ENCODE data around the gene TNFRSF19.

The TNFRSF19 gene

DNA sequence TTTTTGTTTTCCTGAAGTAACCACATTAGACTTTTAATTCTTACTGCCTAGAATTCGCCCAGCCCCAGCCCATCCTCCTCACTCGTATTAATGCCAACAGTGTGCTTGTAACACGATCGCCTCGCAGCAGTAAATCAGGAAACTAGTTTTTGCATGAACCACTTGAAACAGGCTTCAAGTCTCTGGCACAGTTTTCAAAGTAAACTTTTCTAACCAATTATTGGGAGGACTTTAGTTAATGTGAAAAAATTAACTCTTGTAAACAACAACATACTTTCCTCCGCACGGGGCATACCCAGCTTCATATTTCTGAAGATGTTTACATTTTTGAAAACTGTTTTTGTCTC is 39.2 kb downstream of the TNFRSF19 start:
- TF ChIP-seq, protein P1, sequence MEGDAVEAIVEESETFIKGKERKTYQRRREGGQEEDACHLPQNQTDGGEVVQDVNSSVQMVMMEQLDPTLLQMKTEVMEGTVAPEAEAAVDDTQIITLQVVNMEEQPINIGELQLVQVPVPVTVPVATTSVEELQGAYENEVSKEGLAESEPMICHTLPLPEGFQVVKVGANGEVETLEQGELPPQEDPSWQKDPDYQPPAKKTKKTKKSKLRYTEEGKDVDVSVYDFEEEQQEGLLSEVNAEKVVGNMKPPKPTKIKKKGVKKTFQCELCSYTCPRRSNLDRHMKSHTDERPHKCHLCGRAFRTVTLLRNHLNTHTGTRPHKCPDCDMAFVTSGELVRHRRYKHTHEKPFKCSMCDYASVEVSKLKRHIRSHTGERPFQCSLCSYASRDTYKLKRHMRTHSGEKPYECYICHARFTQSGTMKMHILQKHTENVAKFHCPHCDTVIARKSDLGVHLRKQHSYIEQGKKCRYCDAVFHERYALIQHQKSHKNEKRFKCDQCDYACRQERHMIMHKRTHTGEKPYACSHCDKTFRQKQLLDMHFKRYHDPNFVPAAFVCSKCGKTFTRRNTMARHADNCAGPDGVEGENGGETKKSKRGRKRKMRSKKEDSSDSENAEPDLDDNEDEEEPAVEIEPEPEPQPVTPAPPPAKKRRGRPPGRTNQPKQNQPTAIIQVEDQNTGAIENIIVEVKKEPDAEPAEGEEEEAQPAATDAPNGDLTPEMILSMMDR (conservative IDR thresholded peaks at IDR 0.05; ENCODE audit: low read depth): no peak
- DNase-seq (ENCODE audit: low spot score): no peak
- ChIA-PET CTCF (no interaction called here), POLR2A (ENCODE audit: low non-redundant PET) (no interaction called here)
- H3K27ac ChIP-seq: no peak overlapping the region

DNA sequence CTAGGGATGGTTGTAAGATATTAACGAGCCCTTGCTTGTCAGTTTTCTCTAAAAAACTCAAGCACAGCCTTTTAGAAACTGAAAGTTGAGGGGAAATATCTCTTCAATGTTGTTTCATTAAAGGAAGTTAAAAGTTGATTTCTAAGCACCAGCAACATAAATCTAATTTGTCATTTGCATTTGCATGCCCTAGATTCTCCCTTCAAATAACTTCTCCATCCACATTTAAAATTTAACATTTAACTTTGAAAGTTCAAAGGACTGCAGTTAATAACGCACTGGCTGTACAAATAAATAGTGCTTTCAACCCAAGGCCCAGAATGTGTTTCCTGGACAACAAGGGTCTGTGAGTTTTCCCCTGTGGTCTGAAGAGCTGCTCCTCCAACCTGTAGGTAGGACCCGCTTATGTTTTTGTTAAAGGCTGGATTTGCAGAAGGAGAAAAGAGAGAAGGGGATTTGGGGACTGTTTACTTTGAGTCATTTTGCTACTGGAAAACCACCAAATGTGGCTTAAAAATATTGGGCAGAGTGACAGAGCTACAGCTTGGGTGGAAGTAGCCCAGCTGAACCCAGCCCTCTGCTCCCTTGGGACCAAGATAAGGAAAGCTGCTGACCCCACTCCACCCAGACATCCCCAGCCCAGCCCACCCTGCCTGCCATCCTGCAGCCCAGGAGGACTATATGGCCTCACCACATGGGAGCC is 39.8 kb downstream of the TNFRSF19 start:
- ChIA-PET CTCF (no interaction called here), POLR2A (ENCODE audit: low non-redundant PET) (no interaction called here)
- DNase-seq (ENCODE audit: low spot score): no peak
- H3K27ac ChIP-seq: no peak overlapping the region
- TF ChIP-seq, protein P1 (conservative IDR thresholded peaks at IDR 0.05; ENCODE audit: low read depth): no peak

DNA sequence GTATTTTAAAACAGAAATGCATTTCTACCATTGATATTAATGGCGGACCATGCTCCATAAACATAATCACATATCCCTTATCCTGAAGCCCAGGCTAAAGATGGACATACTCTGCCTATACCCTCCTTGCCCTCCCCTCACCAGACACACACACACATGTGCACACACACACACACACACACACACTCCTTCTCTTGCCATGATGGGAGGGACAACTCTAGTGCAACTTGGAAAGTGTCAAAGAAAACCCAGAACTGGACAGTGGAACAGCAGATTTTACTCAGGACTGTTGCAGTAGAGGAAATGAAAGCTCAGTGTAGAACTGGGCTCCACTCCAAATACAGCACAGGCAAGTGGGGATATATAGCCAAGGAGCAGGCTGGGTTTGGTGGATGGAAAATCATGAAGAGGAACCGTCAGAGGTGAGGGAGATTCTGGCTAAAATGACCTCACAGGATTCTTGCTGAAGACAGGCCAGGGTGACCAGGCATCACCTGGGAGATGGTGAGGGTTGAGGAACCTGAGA is 40.8 kb downstream of the TNFRSF19 start:
- no peak for DNase-seq (ENCODE audit: low spot score)
- CTCF ChIA-PET: interaction anchor here (0.7 kb wide), 1 partner anchor 1574 kb away, joined by 3 read pairs; no protein-coding TSS in a partner anchor
- POLR2A ChIA-PET (ENCODE audit: low non-redundant PET): no interaction called here
- TF ChIP-seq, protein P1 (conservative IDR thresholded peaks at IDR 0.05; ENCODE audit: low read depth): no peak
- H3K27ac ChIP-seq: no peak overlapping the region

DNA sequence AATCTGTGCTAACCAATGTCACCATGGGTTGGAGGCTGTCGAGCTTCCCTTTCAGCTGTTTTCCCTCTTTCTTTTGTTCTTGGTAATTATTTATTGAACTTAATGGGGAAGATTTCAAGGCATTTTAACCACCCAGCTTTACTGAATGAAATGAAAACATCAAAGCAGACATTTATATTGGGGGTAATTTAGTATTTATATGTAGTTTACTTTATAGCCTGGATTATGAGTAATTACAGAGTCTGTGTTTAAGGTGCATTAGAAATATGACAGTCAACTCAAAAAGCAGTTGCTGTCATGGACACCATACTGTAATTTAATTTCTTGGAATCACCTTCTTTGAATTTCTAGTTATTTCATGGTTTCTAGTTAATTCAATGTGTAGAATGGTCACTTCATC is 42.0 kb downstream of the TNFRSF19 start:
- no peak overlapping the region for H3K27ac ChIP-seq
- CTCF ChIA-PET: no interaction called here
- TF ChIP-seq, protein P1 (conservative IDR thresholded peaks at IDR 0.05; ENCODE audit: low read depth): no peak
- DNase-seq (ENCODE audit: low spot score): no peak
- POLR2A ChIA-PET (ENCODE audit: low non-redundant PET): no interaction called here

DNA sequence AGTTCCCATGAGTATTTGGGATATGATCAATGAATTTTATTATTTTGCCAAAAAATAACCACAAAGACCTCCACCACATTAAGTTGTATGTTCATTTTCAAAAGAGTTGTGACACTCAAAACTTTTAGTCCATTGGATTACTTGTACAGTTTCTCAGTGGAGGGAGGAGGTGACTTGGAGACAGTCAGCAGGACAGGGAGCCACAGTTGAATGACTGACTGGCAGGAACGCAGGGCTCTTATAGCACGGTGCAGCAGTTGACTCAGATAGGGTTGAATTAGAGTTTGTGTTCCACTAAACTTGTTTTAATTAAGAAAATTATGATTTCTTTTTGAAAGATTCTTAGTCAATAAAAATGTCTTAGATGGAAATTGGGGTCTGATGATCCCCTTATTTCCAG is 42.5 kb downstream of the TNFRSF19 start:
- no peak for DNase-seq (ENCODE audit: low spot score)
- ChIA-PET CTCF (no interaction called here), POLR2A (ENCODE audit: low non-redundant PET) (no interaction called here)
- H3K27ac ChIP-seq: no peak overlapping the region
- TF ChIP-seq, protein P1 (conservative IDR thresholded peaks at IDR 0.05; ENCODE audit: low read depth): no peak

DNA sequence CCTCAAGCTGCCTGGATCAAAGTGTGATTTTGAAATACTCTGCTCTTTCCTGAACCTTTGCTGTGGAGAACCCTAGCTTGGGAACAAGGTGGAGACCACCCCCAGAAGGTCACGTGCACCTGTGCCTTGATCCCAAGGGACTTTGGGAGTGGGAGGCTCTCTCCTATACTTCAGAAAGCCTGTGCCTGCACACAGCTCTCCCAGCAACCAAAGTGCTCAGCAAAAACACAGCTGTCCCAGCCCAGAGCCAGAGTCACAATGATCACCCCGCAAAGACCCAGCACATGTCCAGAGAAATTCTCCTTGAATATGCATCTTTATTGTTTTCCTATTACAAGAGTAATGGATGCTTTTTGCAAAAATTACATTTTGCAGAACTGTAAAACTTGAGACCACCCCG is 43.4 kb downstream of the TNFRSF19 start:
- H3K27ac ChIP-seq: no peak overlapping the region

More for the DNA sequence above, 43.4 kb downstream of the TNFRSF19 start:
- no peak for DNase-seq (ENCODE audit: low spot score)
- TF ChIP-seq, protein P1 (conservative IDR thresholded peaks at IDR 0.05; ENCODE audit: low read depth): no peak
- ChIA-PET CTCF (interaction anchor here (0.7 kb wide), 2 partner anchors 40 to 138 kb away, joined by 6 to 7 read pairs; no protein-coding TSS in a partner anchor), POLR2A (ENCODE audit: low non-redundant PET) (no interaction called here)
